GM18873 (cell line): Measurements from ENCODE around the gene JMJD6.
"Not testable (repeated sequence)": the region's sequence is repeated elsewhere in the genome, so short reads cannot be mapped to it uniquely, and the experiment has no call there.

Experiments used
- ATAC-seq: cut with Tn5 transposase; IDR thresholded peaks from one replicate; pipeline ENCODE4 v1.9.1; 2021; ENCODE audit warnings: mild to moderate bottlenecking, moderate library complexity, moderate number of reproducible peaks; ENCODE audit not compliant: unreplicated experiment, low FRiP score

Gene JMJD6

GRCh38 chr17:76718516-76718915 lies 7.9 kb downstream of the JMJD6 start:
- ATAC-seq = no peak

GRCh38 chr17:76716839-76717215 lies 9.6 kb downstream of the JMJD6 start:
- ATAC-seq = no peak

GRCh38 chr17:76716146-76716838 lies 10.1 kb downstream of the JMJD6 start:
- ATAC-seq = no peak

DNA sequence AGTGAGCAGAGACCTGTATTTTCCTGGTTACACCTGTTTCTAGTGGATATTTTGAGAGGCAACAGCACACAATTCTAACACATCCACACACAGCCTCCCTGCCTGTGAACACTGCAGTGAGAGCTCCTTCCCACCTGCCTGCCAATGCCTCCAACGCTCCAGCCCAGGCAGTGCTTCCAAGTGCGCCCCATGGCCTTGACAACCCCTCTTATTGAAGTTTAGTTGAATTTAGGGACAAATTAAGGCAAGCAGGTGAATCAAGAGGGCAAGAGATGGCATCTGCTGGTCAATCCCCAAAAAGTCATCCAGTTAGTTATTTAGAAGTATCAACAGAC lies 10.9 kb downstream of the JMJD6 start:
- no peak for ATAC-seq

DNA sequence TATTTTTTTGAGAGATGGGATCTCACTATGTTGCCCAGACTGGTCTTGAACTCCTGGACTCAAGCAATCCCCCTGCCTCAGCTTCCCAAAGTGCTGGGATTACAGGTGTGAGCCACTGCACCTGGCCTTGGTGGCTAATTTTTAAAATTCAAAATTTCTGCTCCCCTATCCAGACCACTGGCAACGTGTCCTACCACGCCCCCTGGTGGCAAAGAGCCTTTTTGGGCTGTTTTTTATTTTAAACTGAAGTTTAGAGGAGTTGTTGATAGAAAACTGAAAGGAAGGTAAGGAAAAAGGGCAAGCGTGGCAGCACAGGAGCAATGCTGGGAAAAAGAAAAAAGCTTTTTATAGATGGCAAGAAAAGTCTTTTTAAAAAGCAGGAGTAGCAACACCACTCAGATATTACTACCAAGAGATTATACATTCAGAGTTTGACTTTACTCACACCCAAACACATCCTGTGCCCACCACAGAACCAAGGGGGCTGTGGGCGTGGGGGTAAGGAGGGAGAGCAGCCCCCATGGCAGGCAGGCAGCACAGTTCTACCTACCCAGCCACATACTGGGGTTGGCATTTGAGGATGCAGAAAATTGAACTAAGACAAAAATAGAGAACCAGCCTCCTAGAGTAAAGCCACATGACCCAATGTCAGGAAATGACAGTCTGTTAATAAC lies 11.4 kb downstream of the JMJD6 start:
- no peak for ATAC-seq

DNA sequence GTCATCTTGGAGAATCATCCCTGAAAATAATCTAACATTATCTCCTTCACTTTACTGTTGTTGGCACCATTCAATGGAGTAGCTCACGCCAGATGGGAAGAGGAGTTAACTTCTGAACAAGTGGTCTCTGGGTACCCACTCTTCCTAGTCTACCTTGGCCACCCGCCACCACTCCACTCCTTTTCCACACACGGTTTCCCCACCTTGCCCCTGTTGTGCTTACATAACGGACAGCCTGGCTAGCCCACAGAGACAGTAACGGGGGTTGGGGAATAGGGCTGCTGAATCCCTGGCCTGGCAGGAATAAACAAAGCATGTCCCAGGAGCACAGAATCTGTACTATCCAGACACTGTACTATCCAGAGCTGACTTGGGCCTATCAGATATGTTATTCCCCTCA lies 12.1 kb downstream of the JMJD6 start:
- ATAC-seq = no peak

DNA sequence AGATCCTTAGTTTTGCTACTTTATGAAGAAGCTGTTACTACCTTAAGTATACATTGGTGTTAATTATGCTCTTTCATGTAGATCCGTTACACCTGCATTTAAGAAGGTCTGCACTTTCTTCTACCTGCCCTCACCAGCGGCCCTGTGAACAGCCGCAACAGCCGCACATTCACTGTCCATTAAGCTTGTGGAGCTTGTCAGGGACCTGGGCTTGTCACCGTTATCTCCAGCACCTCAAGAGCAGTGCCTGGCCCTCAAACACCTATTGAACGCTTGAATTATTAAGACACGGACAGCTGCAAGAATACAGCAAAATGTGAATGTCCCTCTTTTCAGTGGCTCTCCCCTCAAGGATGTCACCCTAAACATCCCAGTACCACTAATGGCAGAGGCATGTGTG lies 12.6 kb downstream of the JMJD6 start:
- ATAC-seq = no peak

DNA sequence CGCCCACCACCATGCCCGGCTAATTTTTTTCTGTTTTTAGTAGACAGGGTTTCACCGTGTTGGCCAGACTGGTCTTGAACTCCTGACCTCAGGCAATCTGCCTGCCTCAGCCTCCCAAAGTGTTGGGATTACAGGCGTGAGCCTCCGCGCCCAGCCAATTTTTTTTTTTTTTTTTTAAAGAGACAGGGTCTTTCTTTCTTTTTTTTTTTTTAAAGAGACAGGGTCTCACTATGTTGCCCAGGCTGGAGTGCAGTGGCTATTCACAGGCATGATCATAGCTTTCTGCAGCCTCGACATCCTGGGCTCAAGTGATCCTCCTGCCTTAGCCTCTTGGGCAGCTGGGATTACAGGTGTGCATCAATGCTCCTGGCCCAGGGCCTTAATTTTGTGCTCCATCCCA lies 14.1 kb downstream of the JMJD6 start:
- ATAC-seq = not testable (repeated sequence)

DNA sequence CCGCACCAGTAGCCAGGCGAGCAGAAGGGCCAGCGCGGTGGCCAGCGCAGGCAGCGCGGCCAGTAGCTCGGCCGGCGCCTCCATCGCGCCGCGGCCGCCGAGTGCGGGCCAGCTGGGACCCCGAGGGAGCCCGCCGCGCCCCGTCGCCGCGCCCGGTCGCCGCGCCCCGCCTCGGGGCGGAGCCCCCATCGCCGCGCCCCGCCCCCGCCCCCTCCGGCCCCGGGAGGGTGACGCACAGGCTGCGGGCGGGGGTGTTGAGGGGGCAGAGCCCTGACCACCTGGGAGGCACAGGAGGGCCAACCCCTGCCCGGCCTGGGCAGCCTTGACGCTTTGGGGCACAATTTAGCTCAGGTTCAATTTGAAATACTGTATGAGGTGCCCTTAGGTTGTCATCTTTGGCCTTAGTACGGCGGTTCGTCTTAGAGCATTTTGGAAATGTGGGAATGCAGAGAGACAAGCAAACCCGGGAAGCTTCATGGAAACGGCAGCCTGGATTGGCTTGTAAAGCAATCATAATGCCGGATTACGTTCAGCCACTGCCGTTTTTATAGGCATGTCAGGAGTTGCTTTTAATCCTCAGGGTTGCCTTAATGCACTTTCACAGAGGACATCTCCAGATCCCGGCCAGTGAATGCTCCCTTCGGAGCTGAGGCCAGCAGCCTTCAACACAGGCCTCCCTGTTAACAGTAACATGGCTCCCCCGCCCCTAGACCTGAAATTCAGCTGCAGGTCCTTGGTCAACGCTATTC lies 15.4 kb downstream of the JMJD6 start, which contains the start of gene MXRA7:
MXRA7 (minus strand) TSS at position 103 of the 749 bp plus-strand sequence; CDS start at position 84, 19 bp downstream.
- ATAC-seq = no peak

GRCh38 chr17:76709951-76710862 lies 16.2 kb downstream of the JMJD6 start:
- ATAC-seq = not testable (repeated sequence)

DNA sequence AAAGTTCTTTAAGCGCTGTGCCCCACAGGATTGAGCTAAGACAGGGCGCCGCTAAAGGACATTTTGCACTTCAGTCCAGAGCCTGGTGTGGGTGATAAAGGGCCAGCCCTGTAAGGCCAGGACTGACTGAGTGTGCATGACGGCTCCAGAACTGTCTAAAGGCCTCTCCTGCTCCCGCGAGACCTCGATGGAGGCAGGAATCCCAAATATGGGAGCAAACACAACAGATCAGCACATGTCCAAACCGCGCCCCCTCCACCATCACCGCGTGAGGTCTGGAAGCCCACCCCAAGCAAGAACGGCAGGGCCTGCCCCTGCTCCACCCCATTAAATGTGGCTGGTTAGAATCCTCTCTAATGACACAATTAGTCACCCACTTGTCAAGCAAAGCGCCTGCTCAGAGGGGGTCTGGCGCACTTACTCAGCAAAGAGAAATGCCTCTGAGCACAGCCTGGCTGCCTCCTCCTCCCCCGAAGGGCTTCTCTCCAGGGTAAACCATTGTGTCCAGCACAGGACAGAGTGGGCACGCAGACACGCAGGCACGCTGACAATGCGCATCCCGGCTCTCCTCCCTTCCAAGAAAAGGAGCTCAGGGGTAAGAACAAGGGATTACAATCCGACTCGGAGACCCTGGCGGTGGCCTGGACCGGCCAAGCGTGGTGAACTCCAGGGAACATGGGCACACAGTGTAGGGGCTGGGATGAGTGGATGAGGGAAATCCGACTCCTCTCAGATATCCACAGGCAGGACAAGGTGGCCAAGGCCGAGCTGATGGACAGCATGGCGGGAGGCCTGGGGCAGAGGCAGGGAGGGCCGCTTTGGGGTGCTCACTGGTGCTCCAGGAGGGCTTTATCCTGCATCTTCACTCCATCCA lies 17.1 kb downstream of the JMJD6 start:
- ATAC-seq = no peak

GRCh38 chr17:76707985-76708807 lies 18.2 kb downstream of the JMJD6 start:
- no peak for ATAC-seq

DNA sequence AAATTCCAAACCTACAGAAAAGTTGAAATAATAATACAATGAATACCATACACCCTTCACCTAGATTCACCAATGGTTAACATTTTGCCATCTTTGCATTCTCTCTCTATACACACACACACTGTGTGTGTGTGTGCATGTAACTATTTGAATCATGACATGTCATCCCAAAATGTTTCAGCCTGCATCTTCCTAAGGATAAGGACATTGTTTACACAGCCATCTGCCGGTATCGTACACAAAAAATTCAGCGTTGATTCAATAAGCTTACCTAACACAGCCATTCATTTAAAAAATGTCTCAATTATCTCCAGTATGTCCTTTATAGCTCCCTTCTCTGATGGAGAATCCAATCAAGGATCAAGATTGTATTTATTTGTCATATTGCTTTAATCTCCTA lies 19.6 kb downstream of the JMJD6 start:
- ATAC-seq = no peak

GRCh38 chr17:76704805-76705204 lies 21.6 kb downstream of the JMJD6 start:
- no peak for ATAC-seq

DNA sequence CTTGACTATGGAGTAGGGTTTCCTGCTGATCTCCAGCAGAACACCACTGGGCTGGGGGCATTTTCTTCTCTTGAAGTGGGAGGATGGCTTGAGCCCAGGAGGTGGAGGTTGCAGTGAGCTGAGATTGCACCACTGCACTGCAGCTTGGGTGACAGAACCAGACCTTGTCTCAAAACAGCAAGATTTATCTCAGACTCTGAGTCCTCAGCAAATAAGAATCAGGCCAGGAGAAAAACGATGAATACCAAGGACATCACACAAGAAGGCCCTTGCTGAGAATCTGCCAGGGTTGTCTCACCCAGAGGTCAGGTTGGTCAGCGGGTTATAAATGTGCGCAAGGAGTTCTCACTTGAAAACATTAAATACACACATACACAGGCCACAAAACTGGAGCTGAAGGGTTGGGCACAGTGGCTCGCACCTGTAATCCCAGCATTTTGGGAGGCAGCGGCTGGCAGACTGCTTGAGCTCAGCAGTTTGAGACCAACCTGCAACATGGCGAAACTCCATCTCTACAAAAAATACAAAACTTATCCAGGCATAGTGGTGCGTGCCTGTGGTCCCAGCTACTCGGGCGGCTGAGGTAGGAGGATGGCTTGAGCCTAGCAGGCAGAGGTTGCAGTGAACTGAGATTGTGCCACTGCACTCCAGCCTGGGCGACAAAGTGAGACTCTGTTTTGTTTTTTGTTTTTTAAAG lies 23.3 kb downstream of the JMJD6 start:
- ATAC-seq = no peak

GRCh38 chr17:76702076-76702475 lies 24.3 kb downstream of the JMJD6 start:
- ATAC-seq = no peak

DNA sequence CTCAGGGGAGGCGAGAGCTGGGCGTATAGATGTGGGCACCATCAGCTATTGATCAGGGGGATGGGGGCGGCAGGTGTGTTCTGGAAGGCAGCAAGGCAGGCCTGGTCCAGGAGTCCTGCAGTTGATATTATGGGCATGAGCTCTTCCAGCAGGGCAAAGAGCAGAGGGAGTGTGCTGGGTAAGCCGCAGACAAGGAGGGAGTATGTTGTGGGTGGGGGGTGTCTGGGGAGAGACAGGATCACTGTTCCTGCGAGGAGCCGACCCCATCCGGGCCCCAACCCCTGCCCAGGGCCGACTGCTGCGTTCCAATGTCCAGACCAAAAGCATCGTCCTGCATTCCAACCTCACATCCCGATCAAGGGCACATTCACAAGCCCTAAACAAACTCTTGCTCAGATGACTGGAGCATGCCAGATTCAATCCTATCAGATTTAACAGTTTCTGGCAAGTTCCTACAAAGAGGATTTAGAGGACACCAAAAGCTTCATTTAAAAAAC lies 24.9 kb downstream of the JMJD6 start:
- ATAC-seq = no peak
